NCI-H1436 treated with DMSO at 0.1 percent for 48 hours (cell line): ENCODE measurements around the gene ASH1L.
"Not testable (repeated sequence)": the region's sequence is repeated elsewhere in the genome, so short reads cannot be mapped to it uniquely, and the experiment has no call there.

Experiments used
- DNase-seq: peaks from one replicate; lab custom pipeline; 2025; lab: John Stamatoyannopoulos, UW

Gene ASH1L

GRCh38 chr1:155487541-155487940 lies 75.1 kb downstream of the ASH1L start:
- DNase-seq = no peak

GRCh38 chr1:155486952-155487351 lies 75.7 kb downstream of the ASH1L start:
- not testable (repeated sequence) for DNase-seq

DNA sequence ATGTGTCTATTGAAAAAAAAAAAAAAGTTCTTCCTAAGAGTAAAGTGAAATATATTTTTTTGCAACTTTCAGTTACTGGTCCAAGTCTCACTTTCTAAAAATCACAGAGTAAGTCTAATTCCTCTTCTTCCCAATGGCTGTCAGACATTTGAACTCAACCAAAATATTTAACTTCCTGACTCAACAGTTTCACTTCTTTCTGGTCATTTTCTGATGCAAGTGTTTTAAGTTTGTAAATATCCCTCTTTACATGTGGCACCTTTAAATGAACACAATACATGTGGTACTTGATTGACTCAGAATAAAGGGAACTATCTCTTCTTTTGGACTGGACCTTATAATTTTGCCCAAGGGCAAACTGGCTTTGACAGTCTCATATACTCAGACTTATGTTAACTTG lies 76.7 kb downstream of the ASH1L start:
- no peak for DNase-seq

- DNase-seq = no peak
These were observed 77.4 kb downstream of the ASH1L start for GRCh38 chr1:155485222-155485621.

- DNase-seq = no peak
These were observed 80.8 kb downstream of the ASH1L start for GRCh38 chr1:155481741-155482241.

DNA sequence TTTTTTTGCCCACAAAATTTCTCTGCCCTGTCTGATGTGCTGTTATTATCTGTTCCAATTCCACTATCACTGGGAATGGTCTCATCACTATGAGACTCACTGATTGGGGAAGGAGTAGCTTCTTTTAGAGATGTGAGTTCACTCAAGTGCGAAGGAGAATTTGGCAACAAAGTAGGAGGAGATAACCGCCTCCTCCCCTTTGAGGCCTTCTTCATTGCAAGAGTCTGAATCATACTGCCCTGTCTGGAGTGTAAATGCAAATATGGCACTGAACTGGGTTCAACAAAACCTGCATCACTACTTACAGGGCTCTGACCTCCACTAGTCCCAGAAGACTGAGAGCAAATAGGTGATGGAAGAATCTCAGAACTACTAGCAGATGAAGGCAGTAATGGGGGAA lies 83.4 kb downstream of the ASH1L start:
- DNase-seq = no peak

- DNase-seq = no peak
These were observed 84.2 kb downstream of the ASH1L start for GRCh38 chr1:155478270-155478852.

- no peak for DNase-seq
These were observed 88.5 kb downstream of the ASH1L start for GRCh38 chr1:155474146-155474545.

GRCh38 chr1:155473151-155473821 lies 89.3 kb downstream of the ASH1L start:
- no peak for DNase-seq

DNA sequence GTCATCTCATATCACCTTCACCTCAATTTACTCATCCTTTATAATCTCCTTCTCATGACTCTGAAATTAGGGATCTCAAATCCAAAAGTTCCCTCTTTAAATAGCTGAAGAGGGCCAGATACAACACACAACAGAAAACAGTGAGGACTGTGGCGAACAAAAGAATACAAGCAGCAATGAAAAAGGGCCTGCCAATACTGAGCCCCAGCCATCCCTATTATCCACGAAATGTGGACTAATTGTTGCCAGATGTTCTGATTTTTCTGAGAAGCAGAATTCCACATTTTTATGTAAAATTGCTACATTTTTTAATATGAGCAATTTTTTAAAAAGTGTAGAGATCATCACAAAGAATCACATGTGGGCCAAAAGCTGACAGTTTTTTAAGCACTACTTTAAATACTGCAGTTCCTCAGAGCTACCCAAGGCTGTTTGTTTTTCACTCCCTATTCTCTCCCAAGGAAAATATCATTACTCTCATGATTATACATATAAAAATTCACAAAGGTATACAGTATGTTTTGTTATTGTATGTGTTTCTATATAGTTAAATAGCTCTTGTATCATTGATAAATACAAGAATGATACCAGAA lies 90.0 kb downstream of the ASH1L start:
- DNase-seq = no peak

- DNase-seq = no peak
These were observed 90.7 kb downstream of the ASH1L start for GRCh38 chr1:155471891-155472290.

GRCh38 chr1:155471026-155471425 lies 91.6 kb downstream of the ASH1L start:
- no peak for DNase-seq

DNA sequence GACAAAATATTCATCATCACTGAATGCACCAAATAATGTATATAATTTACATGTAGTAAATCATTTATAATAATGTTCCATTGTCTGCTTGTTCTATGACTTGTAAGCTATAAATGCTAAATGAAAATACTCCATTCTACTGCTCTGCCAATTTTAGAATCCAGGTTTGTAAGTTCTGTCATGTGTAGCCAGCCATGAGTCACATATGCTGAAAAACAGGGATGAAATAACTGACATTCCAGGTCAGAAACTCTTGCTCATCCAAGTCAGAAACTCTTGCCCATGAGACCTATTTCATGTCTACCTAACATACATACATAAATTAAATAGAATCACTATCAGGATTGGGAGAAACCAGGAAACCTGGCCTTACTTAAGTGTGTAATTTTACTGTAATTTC lies 95.6 kb downstream of the ASH1L start:
- no peak for DNase-seq

- DNase-seq = no peak
These were observed 96.0 kb downstream of the ASH1L start for GRCh38 chr1:155466617-155466972.

DNA sequence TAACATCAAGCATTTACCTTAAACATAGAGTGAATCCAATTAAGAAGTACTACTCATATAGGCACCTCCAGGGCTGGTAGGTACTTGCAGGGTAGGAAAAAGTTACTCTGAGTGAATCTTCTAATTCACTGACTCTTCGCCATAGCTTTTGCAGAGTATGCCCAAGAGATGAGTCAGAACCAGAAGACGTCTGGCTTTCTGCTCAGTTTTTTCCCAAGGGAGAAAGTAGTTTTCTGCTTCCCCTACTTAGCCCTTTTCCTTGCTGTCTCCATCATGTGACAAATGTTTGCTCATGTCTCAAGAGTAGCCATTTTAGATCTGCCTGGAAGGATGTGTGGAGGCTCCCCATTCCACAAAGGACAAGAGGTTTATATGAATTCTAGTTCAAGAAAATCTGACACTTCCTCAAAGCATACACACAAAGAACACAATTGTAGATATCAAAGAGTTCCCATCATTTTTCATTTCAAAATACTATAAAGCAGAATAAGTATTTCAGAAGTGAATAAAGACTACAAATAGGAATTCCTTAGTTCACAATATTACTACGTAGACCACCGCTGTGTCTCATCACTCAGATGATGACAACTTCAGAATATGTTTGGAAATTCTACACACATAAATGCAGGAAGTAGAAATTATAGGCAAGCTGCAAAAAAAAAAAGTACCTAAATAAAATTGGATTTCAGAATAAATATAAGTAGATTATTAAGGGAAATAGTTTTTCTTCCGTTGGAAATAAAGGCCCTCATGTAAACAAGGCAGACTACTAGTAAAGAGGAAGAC lies 98.5 kb downstream of the ASH1L start:
- no peak for DNase-seq

DNA sequence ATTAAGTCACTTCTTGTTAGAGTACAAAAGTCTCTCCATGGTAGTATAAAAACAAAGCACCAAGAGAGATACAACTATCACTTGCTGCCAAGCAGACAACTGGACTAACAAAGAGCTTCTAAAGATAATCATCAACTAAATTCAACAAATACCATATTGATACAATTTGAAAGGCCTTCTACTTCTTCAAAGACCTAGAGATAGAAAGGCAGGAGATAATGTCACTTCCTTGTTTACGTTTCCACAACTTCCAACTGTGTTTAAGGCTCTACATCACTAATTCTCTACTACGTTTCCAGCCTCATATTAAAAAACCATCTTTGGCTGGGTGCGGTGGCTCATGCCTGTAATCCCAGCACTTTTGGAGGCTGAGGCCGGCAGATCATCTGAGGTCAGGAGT lies 104.5 kb downstream of the ASH1L start:
- no peak for DNase-seq

DNA sequence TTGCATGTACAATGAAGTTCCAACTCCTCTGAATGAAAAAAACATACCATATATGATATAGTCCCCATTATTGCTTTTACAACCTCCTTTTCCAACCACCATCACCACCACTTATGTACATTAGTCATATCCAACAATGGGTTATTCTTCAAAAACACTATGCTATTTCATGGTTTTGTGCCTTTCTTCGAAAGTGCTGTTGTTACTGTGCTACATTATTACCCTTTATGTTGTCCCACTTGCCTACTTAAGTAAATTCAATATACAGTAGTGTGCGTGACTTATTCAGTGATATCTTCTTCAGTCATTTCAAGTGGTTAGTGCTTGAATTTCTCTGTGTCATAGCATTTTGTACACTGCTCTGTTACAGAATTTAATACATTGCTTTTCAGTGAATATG lies 105.3 kb downstream of the ASH1L start:
- no peak for DNase-seq

- no peak for DNase-seq
These were observed 106.9 kb downstream of the ASH1L start for GRCh38 chr1:155455588-155456195.

GRCh38 chr1:155454096-155454495 lies 108.5 kb downstream of the ASH1L start:
- DNase-seq = no peak

GRCh38 chr1:155453141-155453540 lies 109.5 kb downstream of the ASH1L start:
- DNase-seq = no peak

DNA sequence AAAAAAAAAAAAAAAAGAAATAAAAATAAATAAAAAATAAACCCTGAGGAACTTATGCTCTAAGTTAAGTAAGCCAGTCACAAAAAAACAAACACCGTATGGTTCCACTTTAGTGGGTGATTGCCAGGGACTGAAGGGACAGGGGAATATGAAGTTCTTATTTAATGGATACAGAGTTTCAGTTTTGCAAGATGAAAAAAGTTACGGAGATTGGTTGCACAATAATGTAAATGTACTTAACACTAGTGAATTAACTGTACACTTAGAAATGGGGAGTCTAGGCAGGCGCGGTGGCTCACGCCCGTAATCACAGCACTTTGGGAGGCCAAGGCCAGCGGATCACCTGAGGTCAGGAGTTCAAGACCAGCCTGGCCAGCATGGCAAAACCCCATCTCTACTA lies 111.4 kb downstream of the ASH1L start:
- no peak for DNase-seq

DNA sequence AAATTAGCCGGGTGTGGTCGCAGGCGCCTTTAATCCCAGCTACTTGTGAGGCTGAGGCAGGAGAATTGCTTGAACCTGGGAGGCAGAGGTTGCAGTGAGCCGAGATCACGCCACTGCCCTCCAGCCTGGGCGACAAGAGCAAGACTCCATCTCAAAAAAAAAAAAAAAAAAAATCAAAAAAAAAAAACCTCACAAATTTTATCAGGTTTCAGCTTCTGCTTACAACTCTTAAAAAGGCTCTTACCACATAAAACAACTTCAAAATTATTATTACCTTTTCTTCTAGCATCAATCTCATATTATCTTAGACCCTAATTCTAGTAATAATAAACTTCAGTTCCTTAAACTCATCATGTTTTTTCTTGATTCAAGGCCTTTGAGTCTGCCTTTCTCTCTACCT lies 120.2 kb downstream of the ASH1L start:
- not testable (repeated sequence) for DNase-seq
